ENCODE data around the gene SEPTIN10. TPM values are rescaled to one million over a fixed set of nuclear protein-coding genes. Genes with fewer than 3 reads are reported as not detected.

The SEPTIN10 gene
- total and polyA plus RNA-seq, 2 experiments from 2014 or later, result 52.3 to 85.1 TPM

- Mint-ChIP-seq H3K27me3 (ENCODE audit: insufficient read depth, low read depth, poor library complexity) (peaks cover 12% of the 10 kb centered on the region), H3K27ac (no peak overlapping the region), H3K9me3 (no peaks in the 10 kb centered on the region), H3K4me3 (no peak overlapping the region), H3K36me3 (ENCODE audit: low read depth) (no peaks in the 10 kb centered on the region), H3K4me1 (no peaks in the 10 kb centered on the region)
- H3K4me3 ChIP-seq, result no peak overlapping the region
- H3K4me2 ChIP-seq, result no peak overlapping the region
- no peak overlapping the region for H3K27ac ChIP-seq (ENCODE audit: low read depth)
- no peaks in the 10 kb centered on the region for H3K4me1 ChIP-seq (ENCODE audit: insufficient read depth)
- H4K20me1 ChIP-seq (replicated peaks; ENCODE audit: insufficient read depth), result no peaks in the 10 kb centered on the region
- no peaks in the 10 kb centered on the region for H3K79me2 ChIP-seq (replicated peaks; ENCODE audit: insufficient read depth)
- H2AFZ ChIP-seq, result no peak overlapping the region
- no peak for ATAC-seq
- H3K27me3 ChIP-seq (ENCODE audit: insufficient read depth), result no peaks in the 10 kb centered on the region
- no peaks in the 10 kb centered on the region for H3K9me2 ChIP-seq (ENCODE audit: insufficient read depth)
- no peak for TF ChIP-seq CREB1 (CRISPR knock-in tag; IDR thresholded peaks at IDR 0.05; ENCODE audit: low read depth)
- no peak for TF ChIP-seq REST (IDR thresholded peaks at IDR 0.05; ENCODE audit: unreplicated experiment)
- no peak for TF ChIP-seq ETS1 (IDR thresholded peaks at IDR 0.05)
- no peak for TF ChIP-seq ZNF114 (CRISPR knock-in tag; IDR thresholded peaks at IDR 0.05)
- no peak for TF ChIP-seq CTCF (conservative IDR thresholded peaks at IDR 0.05; ENCODE audit: low read depth in 2 of 2)
- H3F3A ChIP-seq (replicated peaks; ENCODE audit: low read depth), result no peaks in the 10 kb centered on the region
- no peaks in the 10 kb centered on the region for H3K36me3 ChIP-seq (ENCODE audit: insufficient read depth)
- DNase-seq (ENCODE audit: low spot score), result no peak
Observed at GRCh38 chr2:109525836-109526235, 87.9 kb downstream of the SEPTIN10 start.

- H3K9me2 ChIP-seq (ENCODE audit: insufficient read depth), result no peaks in the 10 kb centered on the region
- DNase-seq (ENCODE audit: low spot score) (no peak), ATAC-seq (no peak)
- no peak overlapping the region for H3K27ac ChIP-seq (ENCODE audit: low read depth)
- Mint-ChIP-seq H3K9me3 (no peaks in the 10 kb centered on the region), H3K36me3 (ENCODE audit: low read depth) (no peaks in the 10 kb centered on the region), H3K27ac (no peak overlapping the region), H3K27me3 (ENCODE audit: insufficient read depth, low read depth, poor library complexity) (peaks cover 9% of the 10 kb centered on the region), H3K4me3 (no peak overlapping the region), H3K4me1 (no peaks in the 10 kb centered on the region)
- H3K79me2 ChIP-seq (replicated peaks; ENCODE audit: insufficient read depth), result no peaks in the 10 kb centered on the region
- H3K4me1 ChIP-seq (ENCODE audit: insufficient read depth), result no peaks in the 10 kb centered on the region
- H3K4me2 ChIP-seq, result no peak overlapping the region
- H3K27me3 ChIP-seq (ENCODE audit: insufficient read depth), result no peaks in the 10 kb centered on the region
- no peaks in the 10 kb centered on the region for H3K36me3 ChIP-seq (ENCODE audit: insufficient read depth)
- no peak overlapping the region for H3K4me3 ChIP-seq
- no peak overlapping the region for H2AFZ ChIP-seq
- no peaks in the 10 kb centered on the region for H4K20me1 ChIP-seq (replicated peaks; ENCODE audit: insufficient read depth)
- H3F3A ChIP-seq (replicated peaks; ENCODE audit: low read depth), result no peaks in the 10 kb centered on the region
- TF ChIP-seq REST (IDR thresholded peaks at IDR 0.05; ENCODE audit: unreplicated experiment) (no peak), EZH2 (IDR thresholded peaks at IDR 0.05; ENCODE audit: low read depth, unreplicated experiment) (no peak), EZH2phosphoT487 (IDR thresholded peaks at IDR 0.05; ENCODE audit: unreplicated experiment) (no peak), STAT1 (IDR thresholded peaks at IDR 0.05; ENCODE audit: unreplicated experiment) (no peak), NANOG (IDR thresholded peaks at IDR 0.05; ENCODE audit: borderline replicate concordance) (no peak), CTCF (conservative IDR thresholded peaks at IDR 0.05; ENCODE audit: low read depth in 2 of 2) (no peak), JUNB (IDR thresholded peaks at IDR 0.05; ENCODE audit: unreplicated experiment) (no peak)
Observed at GRCh38 chr2:109523536-109524361, 90.0 kb downstream of the SEPTIN10 start.
